H1 (cell line): ENCODE results near the gene RSPO3. TPM values are rescaled to one million over a fixed set of nuclear protein-coding genes. Genes with fewer than 3 reads are reported as not detected.

ENCODE experiments used
- KDM5A ChIP-seq: fragments of 200-600 bp; IDR thresholded peaks from 2 replicates; pipeline ENCODE4 v1.7.1; 2012; ENCODE audit warnings: mild to moderate bottlenecking, low read length, inconsistent platforms, mixed read lengths
- SUZ12 ChIP-seq: fragments of 200-600 bp; sonication (generic); IDR thresholded peaks from 2 replicates; pipeline ENCODE4 v1.6.1; 2012; ENCODE audit warnings: mild to moderate bottlenecking, inconsistent platforms, low read length, moderate library complexity, mixed read lengths
- polyA plus RNA-seq, 7 experiments: library from polyadenylated mRNA; depleted of rRNA in 3 of 7; stranded (reverse) in 5 of 7; unstranded in 2 of 7; fragments of >200 nt in 5 of 7; fragments of 200-250 nt in 2 of 7; gene quantifications; 1 replicate in 5 of 7; 2 replicates in 1 of 7; 4 replicates in 1 of 7; pipeline versions ENCODE4 v1.2.1 to v1.2.3, GENCODE V29; 2011 to 2013; ENCODE audit warnings: missing spikeins in 2 of 7, mixed read lengths in 2 of 7
- total RNA-seq: library from RNA; stranded (reverse); fragmentation: NEBNext Ultra II Directional; extraction: Animal tissue kit (Norgen Biotek cat#: 25700); gene quantifications from 2 replicates; pipeline ENCODE4 v1.2.1, GENCODE V29; 2021

The RSPO3 gene
- total and polyA plus RNA-seq, 2 of the 8 experiments (the other 6 are each of a cell fraction or from before 2014, with no cell fraction given) = not detected

DNA sequence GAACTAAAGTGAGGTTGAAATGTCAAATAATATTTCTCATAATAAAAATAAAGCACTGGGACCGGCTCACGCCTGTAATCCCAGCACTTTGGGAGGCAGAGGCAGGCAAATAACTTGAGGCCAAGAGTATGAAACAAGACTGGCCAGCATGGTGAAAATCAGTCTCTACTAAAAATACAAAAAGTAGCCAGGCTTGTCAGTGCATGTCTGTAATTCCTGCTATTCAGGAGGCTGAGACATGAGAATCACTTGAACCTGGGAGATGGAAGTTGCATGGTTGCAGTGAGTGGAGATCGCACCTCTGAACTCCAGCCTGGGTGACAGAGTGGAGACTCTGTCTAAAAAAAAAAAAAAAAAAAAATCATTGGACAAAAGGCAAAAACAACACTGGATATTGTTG, 38.4 kb upstream of the RSPO3 start (continued):
- TF ChIP-seq KDM5A (no peak), SUZ12 (no peak)
